ENCODE data around the gene MPI.

GRCh38 chr15:74865316-74865715, 24.5 kb upstream of the MPI start:
- no peak for TF ChIP-seq KLF1 (tag by site-specific recombination; IDR thresholded peaks at IDR 0.05)
- TF ChIP-seq SP2 (tag by site-specific recombination; IDR thresholded peaks at IDR 0.05), result no peak
- TF ChIP-seq CTCF (tag by site-specific recombination; IDR thresholded peaks at IDR 0.05), result no peak
- TF ChIP-seq ZNF707 (tag by site-specific recombination; IDR thresholded peaks at IDR 0.05), result no peak
- no peak for TF ChIP-seq MYNN (tag by site-specific recombination; IDR thresholded peaks at IDR 0.05; ENCODE audit: borderline replicate concordance)
- TF ChIP-seq ZBTB20 (tag by site-specific recombination; IDR thresholded peaks at IDR 0.05), result no peak
- TF ChIP-seq ZNF138 (tag by site-specific recombination; IDR thresholded peaks at IDR 0.05; ENCODE audit: borderline replicate concordance), result no peak
- TF ChIP-seq ZNF521 (tag by site-specific recombination; IDR thresholded peaks at IDR 0.05), result no peak
- TF ChIP-seq KLF16 (tag by site-specific recombination; IDR thresholded peaks at IDR 0.05), result no peak
- TF ChIP-seq ZNF692 (tag by site-specific recombination; IDR thresholded peaks at IDR 0.05), result no peak
- no peak for TF ChIP-seq ZNF629 (tag by site-specific recombination; IDR thresholded peaks at IDR 0.05)
- TF ChIP-seq ZSCAN30 (tag by site-specific recombination; IDR thresholded peaks at IDR 0.05), result no peak
- no peak for TF ChIP-seq ZNF211 (tag by site-specific recombination; IDR thresholded peaks at IDR 0.05; ENCODE audit: low read depth)

Measured in HEK293 (cell line).